HG02884 (cell line): ENCODE results near the gene CTF1.
"Not testable (repeated sequence)": the region's sequence is repeated elsewhere in the genome, so short reads cannot be mapped to it uniquely, and the experiment has no call there.

Source experiments
- ATAC-seq: cut with Tn5 transposase; IDR thresholded peaks from one replicate; pipeline ENCODE4 v1.9.1; 2021; ENCODE audit warnings: mild to moderate bottlenecking, moderate library complexity; ENCODE audit not compliant: unreplicated experiment

The CTF1 gene

GRCh38 chr16:30886145-30886544 lies 10.3 kb upstream of the CTF1 start:
- ATAC-seq, result no peak

DNA sequence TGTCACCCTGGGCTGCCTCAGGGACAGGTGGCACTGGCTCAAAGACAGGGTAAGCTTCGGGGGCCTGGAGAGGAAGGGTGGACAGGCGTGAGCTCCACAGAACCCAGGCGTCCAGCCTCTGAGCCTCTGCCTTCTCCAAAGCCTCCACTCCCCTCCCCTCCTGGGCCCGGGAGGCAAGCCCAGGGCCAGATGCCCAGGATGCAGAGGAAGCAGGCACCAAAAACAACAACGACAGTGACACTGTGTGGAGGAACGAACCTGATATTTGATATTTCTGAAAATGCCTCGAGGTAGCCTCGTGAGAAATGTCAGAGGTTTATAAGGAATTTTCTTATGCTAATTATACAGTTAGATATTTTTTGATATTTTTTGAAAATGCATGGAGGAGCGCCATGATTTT lies 8.5 kb upstream of the CTF1 start:
- ATAC-seq, result no peak

DNA sequence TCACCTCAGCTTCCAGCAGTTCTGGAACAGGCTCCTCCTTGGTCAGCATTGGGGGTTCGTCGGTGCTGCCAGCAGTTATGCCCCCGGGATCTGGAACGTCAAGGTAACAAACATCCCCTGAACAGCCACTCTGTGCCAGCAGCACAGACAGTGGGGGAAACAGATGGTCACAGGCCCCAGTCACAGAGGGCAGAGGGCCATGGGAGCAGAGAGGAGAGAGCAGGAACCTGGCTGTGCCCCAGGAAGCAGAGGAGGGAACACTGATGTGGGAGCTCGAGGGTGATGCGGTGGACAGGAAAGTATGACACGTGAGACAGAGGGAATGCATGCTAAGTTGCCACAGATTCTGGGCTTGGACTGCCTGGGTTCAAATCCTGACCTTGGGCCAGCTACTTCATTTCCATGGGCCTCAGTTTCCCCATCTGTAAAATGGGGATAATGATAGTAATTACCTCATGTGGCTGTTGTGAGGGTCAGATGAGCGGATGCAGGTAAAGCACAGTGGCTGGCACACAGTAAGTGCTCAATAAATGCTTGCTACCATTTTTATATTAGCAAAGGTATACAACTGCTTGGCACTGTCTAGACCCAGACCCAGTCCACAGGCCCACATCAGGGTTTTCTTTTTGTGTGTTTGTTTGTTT lies 7.4 kb upstream of the CTF1 start:
- ATAC-seq, result no peak

DNA sequence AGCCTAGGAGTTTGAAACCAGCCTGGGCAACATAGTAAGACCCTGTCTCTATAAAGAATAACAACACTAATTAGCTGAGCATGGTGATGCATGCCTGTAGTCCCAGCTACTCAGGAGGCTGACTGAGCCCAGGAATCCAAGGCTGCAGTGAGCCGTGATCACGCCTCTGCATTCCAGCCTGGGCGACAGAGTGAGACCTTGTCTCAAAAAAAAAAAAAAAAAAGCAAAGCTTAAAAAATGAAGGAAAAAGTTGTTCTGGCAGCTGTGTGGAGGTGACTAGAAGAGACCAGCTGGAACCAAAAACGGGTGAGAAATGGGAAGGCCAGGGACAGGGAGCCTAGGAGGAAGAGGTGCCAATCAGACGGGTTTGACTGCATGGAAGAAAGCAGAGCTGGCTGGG lies 6.7 kb upstream of the CTF1 start:
- no peak for ATAC-seq

- not testable (repeated sequence) for ATAC-seq
Measured at GRCh38 chr16:30891043-30891823, 5.2 kb upstream of the CTF1 start.

- ATAC-seq, result no peak
Measured at GRCh38 chr16:30892670-30893416, 3.6 kb upstream of the CTF1 start.

DNA sequence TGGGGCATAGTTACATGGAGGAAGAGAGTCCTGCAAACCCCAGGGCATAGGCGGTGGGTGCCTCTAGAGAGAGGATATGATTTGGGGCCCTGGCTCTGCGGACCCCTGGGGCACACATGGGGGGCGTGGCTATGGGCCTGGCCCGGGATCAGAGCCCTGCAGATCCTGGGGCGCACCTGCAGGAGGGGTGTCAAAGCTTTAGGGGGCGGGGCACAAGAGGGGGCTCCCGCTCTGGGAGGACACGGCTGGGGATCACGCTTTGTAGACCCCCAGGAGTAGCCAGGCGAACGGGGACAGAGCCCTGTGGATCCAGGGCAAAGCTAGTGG lies 3.0 kb upstream of the CTF1 start:
- ATAC-seq, result no peak

- ATAC-seq, result peak; percentile 74
Measured at GRCh38 chr16:30893744-30894539, 2.5 kb upstream of the CTF1 start, which contains the start of gene BCL7C. BCL7C (minus strand) TSS chr16:30894077; CDS start chr16:30893944, 133 bp downstream.

- ATAC-seq, result no peak
Measured at GRCh38 chr16:30894540-30895368, 1.7 kb upstream of the CTF1 start.

- no peak for ATAC-seq
Measured at GRCh38 chr16:30895627-30896260, 670 bp upstream of the CTF1 start.

- ATAC-seq, result no peak
Measured at GRCh38 chr16:30896889-30897733, 697 bp downstream of the CTF1 start.

DNA sequence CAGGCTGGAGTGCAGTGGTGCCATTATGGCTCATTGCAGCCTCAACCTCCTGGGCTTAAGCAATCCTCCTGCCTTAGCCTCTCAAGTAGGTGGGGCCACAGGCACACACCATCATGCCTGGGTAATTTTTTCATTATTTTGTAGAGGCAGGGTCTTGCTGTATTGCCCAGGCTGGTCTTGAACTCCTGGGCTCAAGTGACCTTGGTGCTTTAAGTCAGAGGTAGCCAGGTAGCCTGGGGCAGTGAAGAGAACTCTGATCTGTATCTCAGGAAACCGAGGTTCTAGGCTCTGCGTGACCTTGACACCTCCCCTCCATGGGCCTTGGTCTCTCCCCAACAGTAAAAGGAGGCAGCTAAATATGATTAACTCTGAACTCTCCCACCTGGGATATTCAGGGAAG lies 3.4 kb downstream of the CTF1 start:
- ATAC-seq, result no peak

GRCh38 chr16:30900588-30900987 lies 4.2 kb downstream of the CTF1 start:
- ATAC-seq, result no peak

- no peak for ATAC-seq
Measured at GRCh38 chr16:30901201-30902028, 5.0 kb downstream of the CTF1 start.

- no peak for ATAC-seq
Measured at GRCh38 chr16:30902029-30902972, 5.9 kb downstream of the CTF1 start.

- no peak for ATAC-seq
Measured at GRCh38 chr16:30903002-30903401, 6.6 kb downstream of the CTF1 start.

DNA sequence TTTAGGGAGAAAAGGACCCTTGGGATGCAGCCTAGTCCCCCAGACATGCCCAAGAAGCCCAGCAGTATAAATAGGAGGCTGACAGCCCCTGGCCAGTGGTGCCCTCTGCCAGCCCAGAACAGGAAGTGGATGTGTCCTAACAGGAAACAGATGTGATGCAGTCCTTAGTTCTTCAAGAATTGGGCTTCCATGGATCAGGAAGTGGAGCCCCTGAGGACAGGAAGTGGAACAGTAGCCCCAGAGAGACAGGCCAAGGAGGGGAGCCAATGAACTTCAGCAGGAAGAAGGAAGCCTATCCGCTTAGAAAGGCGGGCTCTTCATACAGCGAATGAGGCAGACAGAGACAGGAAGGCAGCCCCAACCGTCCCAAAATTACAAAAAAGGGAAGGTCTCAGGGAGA lies 7.2 kb downstream of the CTF1 start:
- ATAC-seq, result no peak
